Sigmoid colon (tissue), 4 donors: Measurements from ENCODE around the gene DAAM2.

Source experiments
- POLR2A ChIP-seq, 2 donors: fragments of 450-650 bp; IDR thresholded peaks; one replicate each; pipeline ENCODE4 v1.6.1; 2016; ENCODE audit warnings: antibody characterized with exemption in 2 of 2, mild to moderate bottlenecking in 2 of 2, moderate library complexity in 2 of 2
- POLR2AphosphoS5 ChIP-seq, 4 donors: sonication (generic); formaldehyde crosslinking; IDR thresholded peaks; one replicate each; pipeline ENCODE4 v1.6.1; 2017; ENCODE audit warnings: antibody characterized with exemption in 4 of 4
- TF ChIP-seq, protein P1 (sequence below), 4 experiments: fragments of 450-650 bp in 3 of 4; fragments of 200-600 bp in 1 of 4; IDR thresholded peaks; one replicate each; pipeline ENCODE4 v1.5.1; 2016 to 2019; ENCODE audit warnings: antibody characterized with exemption in 4 of 4, mild to moderate bottlenecking in 3 of 4, moderate library complexity in 2 of 4

DNA sequence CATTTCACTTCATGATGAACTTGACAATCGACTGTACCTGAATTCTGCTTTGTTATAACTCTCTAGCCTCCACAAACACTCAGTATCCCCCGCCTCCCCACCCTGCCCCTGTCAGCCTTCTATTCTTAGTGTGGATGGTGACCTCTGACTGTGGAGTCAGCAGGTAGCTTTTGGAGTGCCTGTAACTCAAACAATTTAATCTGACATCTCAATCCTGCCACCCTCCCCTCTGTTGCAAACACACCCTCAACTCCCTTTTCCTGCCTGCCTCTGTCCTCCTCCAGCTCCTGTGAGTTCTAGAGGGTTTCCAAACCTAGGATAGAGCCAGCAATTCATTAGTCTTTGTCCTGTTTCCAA is 20.3 kb downstream of the DAAM2 start:
- TF ChIP-seq, protein P1, sequence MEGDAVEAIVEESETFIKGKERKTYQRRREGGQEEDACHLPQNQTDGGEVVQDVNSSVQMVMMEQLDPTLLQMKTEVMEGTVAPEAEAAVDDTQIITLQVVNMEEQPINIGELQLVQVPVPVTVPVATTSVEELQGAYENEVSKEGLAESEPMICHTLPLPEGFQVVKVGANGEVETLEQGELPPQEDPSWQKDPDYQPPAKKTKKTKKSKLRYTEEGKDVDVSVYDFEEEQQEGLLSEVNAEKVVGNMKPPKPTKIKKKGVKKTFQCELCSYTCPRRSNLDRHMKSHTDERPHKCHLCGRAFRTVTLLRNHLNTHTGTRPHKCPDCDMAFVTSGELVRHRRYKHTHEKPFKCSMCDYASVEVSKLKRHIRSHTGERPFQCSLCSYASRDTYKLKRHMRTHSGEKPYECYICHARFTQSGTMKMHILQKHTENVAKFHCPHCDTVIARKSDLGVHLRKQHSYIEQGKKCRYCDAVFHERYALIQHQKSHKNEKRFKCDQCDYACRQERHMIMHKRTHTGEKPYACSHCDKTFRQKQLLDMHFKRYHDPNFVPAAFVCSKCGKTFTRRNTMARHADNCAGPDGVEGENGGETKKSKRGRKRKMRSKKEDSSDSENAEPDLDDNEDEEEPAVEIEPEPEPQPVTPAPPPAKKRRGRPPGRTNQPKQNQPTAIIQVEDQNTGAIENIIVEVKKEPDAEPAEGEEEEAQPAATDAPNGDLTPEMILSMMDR (IDR thresholded peaks at IDR 0.05), result no peak
- TF ChIP-seq POLR2A (IDR thresholded peaks at IDR 0.05) (no peak), POLR2AphosphoS5 (IDR thresholded peaks at IDR 0.05) (no peak)
